H9 (cell line): ENCODE results near the gene TMCC1. TPM values are rescaled to one million over a fixed set of nuclear protein-coding genes. Genes with fewer than 3 reads are reported as not detected.
A peak's percentile ranks its signal among the peaks of the same experiment; 100 is the strongest.

ENCODE experiments used
- DNase-seq: peaks from one replicate; pipeline ENCODE4 v3.0.0-alpha.2; 2017
- H2AFZ ChIP-seq: one replicate; pipeline ENCODE4 v1.6.1; 2013; ENCODE audit warnings: mild to moderate bottlenecking, low read length, control low read depth, moderate library complexity
- H2AK5ac ChIP-seq: 2 replicates; pipeline ENCODE4 v1.6.1; 2013; ENCODE audit warnings: low read length, control low read depth, mixed read lengths; ENCODE audit not compliant: insufficient read length
- H2BK120ac ChIP-seq: one replicate; pipeline ENCODE4 v1.6.1; 2013; ENCODE audit warnings: low read depth, mild to moderate bottlenecking, low read length, control low read depth, inconsistent platforms; ENCODE audit not compliant: poor library complexity, severe bottlenecking
- H2BK12ac ChIP-seq: 2 replicates; pipeline ENCODE4 v1.6.1; 2013; ENCODE audit warnings: low read length, control low read depth, mixed read lengths, low read depth; ENCODE audit not compliant: insufficient read length
- H2BK15ac ChIP-seq: 2 replicates; pipeline ENCODE4 v1.6.1; 2013; ENCODE audit warnings: low read depth, low read length, control low read depth
- H2BK20ac ChIP-seq: one replicate; pipeline ENCODE4 v1.6.1; 2013; ENCODE audit warnings: low read depth, mild to moderate bottlenecking, low read length, control low read depth, inconsistent platforms; ENCODE audit not compliant: poor library complexity, severe bottlenecking
- H2BK5ac ChIP-seq: 2 replicates; pipeline ENCODE4 v1.6.1; 2013; ENCODE audit warnings: low read length, control low read depth, mixed read lengths; ENCODE audit not compliant: insufficient read length
- H3K14ac ChIP-seq: 2 replicates; pipeline ENCODE4 v1.6.1; 2013; ENCODE audit warnings: low read length, control low read depth; ENCODE audit not compliant: insufficient read depth
- H3K18ac ChIP-seq: 2 replicates; pipeline ENCODE4 v1.6.1; 2013; ENCODE audit warnings: low read depth, mild to moderate bottlenecking, mixed read lengths, low read length, control low read depth; ENCODE audit not compliant: insufficient read length
- H3K23ac ChIP-seq: 2 replicates; pipeline ENCODE4 v1.6.1; 2013; ENCODE audit warnings: low read length, control low read depth, mixed read lengths, low read depth; ENCODE audit not compliant: insufficient read length
- H3K23me2 ChIP-seq: 2 replicates; pipeline ENCODE4 v1.6.1; 2013; ENCODE audit warnings: low read depth, mild to moderate bottlenecking, mixed read lengths, low read length, control low read depth; ENCODE audit not compliant: insufficient read length, poor library complexity, severe bottlenecking
- H3K27ac ChIP-seq: 2 replicates; pipeline ENCODE4 v1.5.1; 2013; ENCODE audit warnings: low read length, control low read depth, mixed read lengths, low read depth; ENCODE audit not compliant: insufficient read length
- H3K27me3 ChIP-seq: 2 replicates; pipeline ENCODE4 v1.6.1; 2013; ENCODE audit warnings: low read length, control low read depth, inconsistent platforms; ENCODE audit not compliant: insufficient read depth
- H3K4ac ChIP-seq: 2 replicates; pipeline ENCODE4 v1.6.1; 2013; ENCODE audit warnings: low read depth, mild to moderate bottlenecking, control low read depth, inconsistent platforms, low read length, moderate library complexity
- H3K4me1 ChIP-seq: 2 replicates; pipeline ENCODE4 v1.6.1; 2013; ENCODE audit warnings: low read length, control low read depth, inconsistent platforms; ENCODE audit not compliant: insufficient read depth
- H3K4me2 ChIP-seq: 2 replicates; pipeline ENCODE4 v1.6.1; 2013; ENCODE audit warnings: low read length, control low read depth, mixed read lengths; ENCODE audit not compliant: insufficient read length, insufficient read depth
- H3K56ac ChIP-seq: 2 replicates; pipeline ENCODE4 v1.6.1; 2013; ENCODE audit warnings: low read depth, mild to moderate bottlenecking, mixed read lengths, low read length, control low read depth; ENCODE audit not compliant: insufficient read length
- H3K79me1 ChIP-seq: 2 replicates; pipeline ENCODE4 v1.6.1; 2013; ENCODE audit warnings: low read depth, mild to moderate bottlenecking, moderate library complexity, low read length, control low read depth, inconsistent platforms; ENCODE audit not compliant: insufficient read depth, poor library complexity, severe bottlenecking
- H3K79me2 ChIP-seq: 2 replicates; pipeline ENCODE4 v1.6.1; 2013; ENCODE audit warnings: low read length, control low read depth, inconsistent platforms; ENCODE audit not compliant: insufficient read depth
- H3K9ac ChIP-seq: 2 replicates; pipeline ENCODE4 v1.6.1; 2013; ENCODE audit warnings: low read length, control low read depth, mixed read lengths; ENCODE audit not compliant: insufficient read length; ENCODE audit errors: extremely low read depth
- H3K9me3 ChIP-seq: one replicate; pipeline ENCODE4 v1.6.1; 2013; ENCODE audit warnings: low read depth, low read length, inconsistent platforms; ENCODE audit not compliant: control insufficient read depth
- H3T11ph ChIP-seq: one replicate; pipeline ENCODE4 v1.6.1; 2013; ENCODE audit warnings: mild to moderate bottlenecking, low read length, control low read depth, inconsistent platforms
- H4K20me1 ChIP-seq: one replicate; pipeline ENCODE4 v1.6.1; 2013; ENCODE audit not compliant: control insufficient read depth, insufficient read length, insufficient read depth
- H4K5ac ChIP-seq: 2 replicates; pipeline ENCODE4 v1.6.1; 2013; ENCODE audit warnings: low read depth, mild to moderate bottlenecking, mixed read lengths, low read length, control low read depth; ENCODE audit not compliant: insufficient read length
- H4K8ac ChIP-seq: replicated peaks from 2 replicates; pipeline ENCODE4 v1.6.1; 2013; ENCODE audit warnings: low read length, control low read depth, mixed read lengths, low read depth; ENCODE audit not compliant: insufficient read length
- H4K91ac ChIP-seq: 2 replicates; pipeline ENCODE4 v1.6.1; 2013; ENCODE audit warnings: low read depth, mild to moderate bottlenecking, moderate library complexity, mixed read lengths, low read length, control low read depth; ENCODE audit not compliant: insufficient read length
- H3K27ac Mint-ChIP-seq, 3 experiments: 2 replicates in 2 of 3; 3 replicates in 1 of 3; pipeline ENCODE4 v1.8.0; 2020 to 2021; ENCODE audit warnings: mixed read lengths in 3 of 3, mild to moderate bottlenecking in 1 of 3, moderate library complexity in 1 of 3
- H3K27me3 Mint-ChIP-seq: 2 replicates; pipeline ENCODE4 v1.8.0; 2021; ENCODE audit warnings: low read depth, mild to moderate bottlenecking, moderate library complexity, mixed read lengths
- H3K36me3 Mint-ChIP-seq, 3 experiments: 2 replicates in 2 of 3; 3 replicates in 1 of 3; pipeline ENCODE4 v1.8.0; 2020 to 2021; ENCODE audit warnings: low read depth in 3 of 3, mixed read lengths in 3 of 3; ENCODE audit not compliant: insufficient read depth in 1 of 3
- H3K4me1 Mint-ChIP-seq, 2 experiments: 2 replicates each; pipeline ENCODE4 v1.8.0; 2020; ENCODE audit warnings: mixed read lengths in 2 of 2
- H3K4me3 Mint-ChIP-seq, 2 experiments: 2 replicates in 1 of 2; 3 replicates in 1 of 2; pipeline ENCODE4 v1.8.0; 2020 to 2021; ENCODE audit warnings: mild to moderate bottlenecking in 2 of 2, mixed read lengths in 2 of 2, moderate library complexity in 1 of 2
- H3K9me3 Mint-ChIP-seq, 2 experiments: 2 replicates in 1 of 2; 3 replicates in 1 of 2; pipeline ENCODE4 v1.8.0; 2020; ENCODE audit warnings: mild to moderate bottlenecking in 2 of 2, mixed read lengths in 2 of 2, moderate library complexity in 1 of 2
- CTCF ChIP-seq: fragments of 200-600 bp; sonication (generic); conservative IDR thresholded peaks from 3 replicates; pipeline ENCODE4 v1.8.0; 2021; ENCODE audit warnings: antibody characterized with exemption, mild to moderate bottlenecking
- WGBS: extraction: QIAGEN DNeasy Blood & Tissue Kit; methylation state at CpG from one replicate; pipeline ENCODE4 v1.1.7; 2013; ENCODE audit warnings: missing lambda C conversion rate, low lambda C conversion rate, mixed read lengths; ENCODE audit not compliant: insufficient read length; ENCODE audit errors: extremely low coverage; 5-methylcytosine and 5-hydroxymethylcytosine counted together
- total RNA-seq: library from RNA; stranded (reverse); gene quantifications from 2 replicates; pipeline ENCODE4 v1.2.1, GENCODE V29; 2021

Gene TMCC1
- total RNA-seq, 1 experiment from 2014 or later: 24.4 TPM

- Histone ChIP-seq H3K23ac (no peak overlapping the region), H4K8ac (no peak overlapping the region), H2AFZ (no peak overlapping the region), H3K9ac (no peak overlapping the region), H4K91ac (no peak overlapping the region), H3K23me2 (no peaks in the 10 kb centered on the region), H3K27me3 (no peaks in the 10 kb centered on the region), H3K79me1 (no peaks in the 10 kb centered on the region), H2AK5ac (no peak overlapping the region), H3K79me2 (no peaks in the 10 kb centered on the region), H3T11ph (no peak overlapping the region), H2BK20ac (no peak overlapping the region), H3K14ac (no peak overlapping the region; the same call in 1 of the 2 replicates), H3K9me3 (no peaks in the 10 kb centered on the region), H3K4me2 (no peak overlapping the region), H4K5ac (no peak overlapping the region), H3K18ac (no peak overlapping the region), H3K4me1 (no peaks in the 10 kb centered on the region), H3K56ac (no peak overlapping the region), H2BK120ac (no peak overlapping the region), H2BK15ac (no peak overlapping the region), H4K20me1 (no peaks in the 10 kb centered on the region), H3K4ac (no peak overlapping the region), H2BK12ac (no peak overlapping the region), H3K27ac (no peak overlapping the region), H2BK5ac (no peak overlapping the region)
- Mint-ChIP-seq H3K4me1 (peaks cover 15 to 16% of the 10 kb centered on the region in 2 experiments), H3K4me3 (no peak overlapping the region), H3K9me3 (no peaks in the 10 kb centered on the region), H3K27me3 (no peaks in the 10 kb centered on the region; the same call in 1 of the 2 replicates), H3K27ac (peak overlapping the region in 2 of 3 experiments; percentile 44 to 46; a peak in 2 of 7 replicates), H3K36me3 (no peaks in the 10 kb centered on the region; a peak in 2 of 7 replicates)
- no peak for TF ChIP-seq CTCF
- DNase-seq: no peak
- WGBS: no CpG with 5 or more reads among the region's 8 CpGs
Measured at GRCh38 chr3:129615751-129616281, 277.7 kb downstream of the TMCC1 start.
